Fibroblast of lung (primary cell): ENCODE results near the gene MLLT6. TPM values are rescaled to one million over a fixed set of nuclear protein-coding genes. Genes with fewer than 3 reads are reported as not detected.

Experiments used
- DNase-seq, 2 donors: peaks; one replicate each; pipeline versions ENCODE4 v3.0.0 to v3.0.0-alpha.2; 2010; ENCODE audit warnings: low read depth in 2 of 2
- H2AFZ ChIP-seq: 2 replicates; pipeline ENCODE4 v1.5.1; 2012; ENCODE audit warnings: low read length, control low read depth, inconsistent platforms
- H3K27ac ChIP-seq: 2 replicates; pipeline ENCODE4 v1.5.1; 2011; ENCODE audit warnings: low read length, control low read depth; ENCODE audit not compliant: insufficient read depth
- H3K27me3 ChIP-seq: 2 replicates; pipeline ENCODE4 v1.5.1; 2011; ENCODE audit warnings: mild to moderate bottlenecking, low read length; ENCODE audit not compliant: control insufficient read depth, insufficient read depth
- H3K36me3 ChIP-seq: 2 replicates; pipeline ENCODE4 v1.5.1; 2011; ENCODE audit warnings: low read length; ENCODE audit not compliant: control insufficient read depth, insufficient read depth
- H3K4me1 ChIP-seq: 2 replicates; pipeline ENCODE4 v1.5.1; 2011; ENCODE audit warnings: low read length; ENCODE audit not compliant: control insufficient read depth, insufficient read depth; ENCODE audit errors: extremely low read depth
- H3K4me2 ChIP-seq: 2 replicates; pipeline ENCODE4 v1.5.1; 2011; ENCODE audit warnings: low read length, control low read depth; ENCODE audit not compliant: insufficient read depth; ENCODE audit errors: extremely low read depth
- H3K4me3 ChIP-seq, 4 experiments: fragments of 200-600 bp in 1 of 4; sonication (generic) in 1 of 4; replicated peaks in 1 of 4; 2 replicates each; pipeline ENCODE4 v1.5.1; 2011 to 2016; ENCODE audit warnings: low read length in 4 of 4, low read depth in 3 of 4, mild to moderate bottlenecking in 3 of 4, control low read depth in 2 of 4, inconsistent platforms in 1 of 4, mixed read lengths in 1 of 4; ENCODE audit not compliant: insufficient read depth in 1 of 4; ENCODE audit errors: control extremely low read depth in 1 of 4
- H3K79me2 ChIP-seq: 2 replicates; pipeline ENCODE4 v1.5.1; 2012; ENCODE audit warnings: mild to moderate bottlenecking, low read length, inconsistent platforms; ENCODE audit not compliant: control insufficient read depth, insufficient read depth
- H3K9ac ChIP-seq: 2 replicates; pipeline ENCODE4 v1.5.1; 2011; ENCODE audit warnings: mild to moderate bottlenecking, low read length, control low read depth; ENCODE audit not compliant: insufficient read depth
- H3K9me3 ChIP-seq: 2 replicates; pipeline ENCODE4 v1.5.1; 2012; ENCODE audit warnings: low read depth, low read length; ENCODE audit not compliant: control insufficient read depth, insufficient read depth
- H4K20me1 ChIP-seq: 2 replicates; pipeline ENCODE4 v1.5.1; 2011; ENCODE audit warnings: low read length; ENCODE audit not compliant: control insufficient read depth, insufficient read depth; ENCODE audit errors: extremely low read depth
- CTCF ChIP-seq, 2 donors: IDR thresholded peaks in 1 of 2; conservative IDR thresholded peaks in 1 of 2; 1 replicate in 1 of 2; 2 replicates in 1 of 2; pipeline ENCODE4 v1.5.1; 2011 to 2012; ENCODE audit warnings: low read length in 2 of 2, control low read depth in 1 of 2, inconsistent platforms in 1 of 2, low read depth in 1 of 2, mild to moderate bottlenecking in 1 of 2
- EZH2 ChIP-seq: IDR thresholded peaks from 2 replicates; pipeline ENCODE4 v1.5.1; 2012; ENCODE audit warnings: low read length, control low read depth, mild to moderate bottlenecking; ENCODE audit errors: missing control alignments
- polyA plus RNA-seq, 2 donors: library from polyadenylated mRNA; depleted of rRNA in 1 of 2; stranded (reverse) in 1 of 2; unstranded in 1 of 2; fragments of >200 nt; gene quantifications; 2 replicates each; pipeline ENCODE4 v1.2.1, GENCODE V29; 2011 to 2012; ENCODE audit warnings: missing spikeins in 1 of 2
- total RNA-seq: library from RNA; depleted of rRNA; stranded (reverse); fragments of >200 nt; gene quantifications from 2 replicates; pipeline ENCODE4 v1.2.1, GENCODE V29; 2014

Gene MLLT6
- total and polyA plus RNA-seq, 2 donors (not counting 1 experiment from before 2014, with no cell fraction given): 15.4 to 17.7 TPM

GRCh38 chr17:38735161-38735997 lies 30.3 kb downstream of the MLLT6 start:
- Histone ChIP-seq H3K9me3 (no peaks in the 10 kb centered on the region), H2AFZ (no peak overlapping the region), H3K27ac (no peak overlapping the region), H3K79me2 (peaks cover 19% of the 10 kb centered on the region), H4K20me1 (no peaks in the 10 kb centered on the region), H3K4me2 (no peak overlapping the region), H3K4me1 (peaks cover 10% of the 10 kb centered on the region), H3K9ac (no peak overlapping the region), H3K27me3 (no peaks in the 10 kb centered on the region), H3K4me3 (no peak overlapping the region), H3K36me3 (peaks cover 36% of the 10 kb centered on the region)
- DNase-seq: peak in 1 of 2 donors; percentile 38
- TF ChIP-seq CTCF (conservative IDR thresholded peaks at IDR 0.05 in 1 of 2, IDR thresholded peaks at IDR 0.05 in 1 of 2; ENCODE audit: low read depth in 1 of 2, low read length in 2 of 2): peak; percentile 72 to 87
- no peak for TF ChIP-seq EZH2

- no peak for DNase-seq
- Histone ChIP-seq H3K9ac (no peak overlapping the region), H3K4me1 (peaks cover 13% of the 10 kb centered on the region), H3K4me2 (no peak overlapping the region), H4K20me1 (no peaks in the 10 kb centered on the region), H3K36me3 (peaks cover 32% of the 10 kb centered on the region), H3K79me2 (peaks cover 30% of the 10 kb centered on the region), H3K4me3 (no peak overlapping the region), H3K9me3 (no peaks in the 10 kb centered on the region), H3K27me3 (no peaks in the 10 kb centered on the region), H2AFZ (no peak overlapping the region), H3K27ac (no peak overlapping the region)
- no peak for TF ChIP-seq CTCF (conservative IDR thresholded peaks at IDR 0.05 in 1 of 2, IDR thresholded peaks at IDR 0.05 in 1 of 2; ENCODE audit: low read depth in 1 of 2, low read length in 2 of 2)
- TF ChIP-seq EZH2: no peak
These were observed 33.1 kb downstream of the MLLT6 start for GRCh38 chr17:38738007-38738662.

- DNase-seq: no peak
- Histone ChIP-seq H3K9me3 (no peaks in the 10 kb centered on the region), H3K79me2 (peaks cover 35% of the 10 kb centered on the region), H4K20me1 (no peaks in the 10 kb centered on the region), H3K4me2 (no peak overlapping the region), H3K27me3 (no peaks in the 10 kb centered on the region), H2AFZ (no peak overlapping the region), H3K9ac (no peak overlapping the region), H3K4me1 (peaks cover 13% of the 10 kb centered on the region), H3K36me3 (peaks cover 27% of the 10 kb centered on the region), H3K27ac (no peak overlapping the region), H3K4me3 (no peak overlapping the region)
- no peak for TF ChIP-seq EZH2
- TF ChIP-seq CTCF (conservative IDR thresholded peaks at IDR 0.05 in 1 of 2, IDR thresholded peaks at IDR 0.05 in 1 of 2; ENCODE audit: low read depth in 1 of 2, low read length in 2 of 2): no peak
These were observed 33.6 kb downstream of the MLLT6 start for GRCh38 chr17:38738686-38739085.
